ACHN (cell line): ENCODE data around the gene VSTM4.

Experiments used
- DNase-seq: peaks from one replicate; pipeline ENCODE4 v3.0.0-alpha.2; 2015
- in situ Hi-C: cut with HindIII; loops from 2 replicates; pipeline ENCODE4 v1.10.0; 2017; ENCODE audit warnings: low sequenced_read_pairs, low pct_ligation_motif_present, low pct_unique_long_range_greater_than_20kb

Gene VSTM4

DNA sequence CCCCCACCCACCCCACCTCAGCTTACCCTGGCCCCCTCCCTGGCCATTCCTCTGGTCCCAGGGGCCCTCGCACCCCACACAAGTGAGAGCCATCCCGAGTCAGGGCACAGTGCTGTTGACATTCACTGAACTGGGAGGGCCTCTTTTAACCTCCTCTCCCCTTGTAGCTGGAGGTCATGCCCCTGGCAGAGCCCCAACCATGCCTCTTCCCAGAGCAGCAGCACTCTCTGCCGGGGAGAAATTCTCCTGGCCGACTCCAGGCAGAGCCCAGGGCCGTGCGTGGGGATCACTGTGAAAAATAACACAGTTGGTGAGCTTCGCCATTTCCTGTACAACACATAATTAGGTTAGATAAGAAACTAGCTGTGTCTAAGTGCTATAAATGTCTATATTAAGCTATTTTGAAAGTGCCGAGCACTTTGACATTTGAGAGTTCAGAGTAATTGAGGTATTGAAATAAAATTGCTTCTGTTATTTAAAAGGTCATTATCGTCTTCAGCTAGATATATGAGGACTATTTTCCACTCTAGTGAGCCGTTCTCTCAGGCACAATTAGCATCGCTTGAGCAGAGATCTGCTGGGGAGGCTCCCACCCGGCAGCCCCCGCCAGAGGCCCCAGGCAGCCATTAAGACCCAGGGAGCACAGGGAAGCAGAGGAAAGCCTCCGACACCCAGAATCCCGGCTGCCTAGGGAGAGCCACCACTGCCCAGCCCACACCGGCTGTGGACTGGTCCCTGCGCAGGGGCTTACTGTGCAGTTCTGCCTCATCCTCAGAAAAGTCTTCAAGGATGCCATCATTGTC is 113.3 kb downstream of the VSTM4 start:
- DNase-seq, result no peak
- in situ Hi-C loops, result no loop called here

GRCh38 chr10:49001402-49001801 is 113.9 kb downstream of the VSTM4 start:
- DNase-seq, result no peak
- in situ Hi-C loops, result no loop called here

- in situ Hi-C loops, result no loop called here
- DNase-seq, result no peak
These were observed 114.6 kb downstream of the VSTM4 start for GRCh38 chr10:49000437-49001398.

GRCh38 chr10:48999346-48999745 is 116.0 kb downstream of the VSTM4 start:
- no peak for DNase-seq
- in situ Hi-C loops, result no loop called here

- in situ Hi-C loops, result no loop called here
These were observed 119.0 kb downstream of the VSTM4 start for GRCh38 chr10:48996329-48996728.

GRCh38 chr10:48993627-48994026 is 121.7 kb downstream of the VSTM4 start:
- no peak for DNase-seq
- in situ Hi-C loops, result no loop called here

More at GRCh38 chr10:48996329-48996728, 119.0 kb downstream of the VSTM4 start:
- no peak for DNase-seq

DNA sequence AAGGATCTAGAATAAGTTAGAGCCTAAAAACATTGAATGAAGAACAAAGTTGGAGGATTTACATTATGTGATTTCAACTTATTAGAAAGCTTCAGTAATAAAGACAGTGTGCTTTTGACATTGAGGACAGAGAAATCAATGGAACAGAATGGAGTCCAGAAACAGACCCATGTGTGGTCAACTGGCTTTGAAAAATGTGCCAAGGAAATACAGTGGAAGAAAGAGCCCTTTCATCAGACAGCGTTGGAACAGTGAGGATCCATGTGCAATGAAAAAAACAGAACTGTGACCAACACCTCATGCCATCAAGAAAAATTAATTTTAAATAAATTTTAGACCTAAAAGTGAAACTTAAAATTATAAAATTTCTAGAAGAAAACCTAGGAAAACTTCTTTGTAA is 125.1 kb downstream of the VSTM4 start:
- DNase-seq, result no peak
- in situ Hi-C loops, result no loop called here

DNA sequence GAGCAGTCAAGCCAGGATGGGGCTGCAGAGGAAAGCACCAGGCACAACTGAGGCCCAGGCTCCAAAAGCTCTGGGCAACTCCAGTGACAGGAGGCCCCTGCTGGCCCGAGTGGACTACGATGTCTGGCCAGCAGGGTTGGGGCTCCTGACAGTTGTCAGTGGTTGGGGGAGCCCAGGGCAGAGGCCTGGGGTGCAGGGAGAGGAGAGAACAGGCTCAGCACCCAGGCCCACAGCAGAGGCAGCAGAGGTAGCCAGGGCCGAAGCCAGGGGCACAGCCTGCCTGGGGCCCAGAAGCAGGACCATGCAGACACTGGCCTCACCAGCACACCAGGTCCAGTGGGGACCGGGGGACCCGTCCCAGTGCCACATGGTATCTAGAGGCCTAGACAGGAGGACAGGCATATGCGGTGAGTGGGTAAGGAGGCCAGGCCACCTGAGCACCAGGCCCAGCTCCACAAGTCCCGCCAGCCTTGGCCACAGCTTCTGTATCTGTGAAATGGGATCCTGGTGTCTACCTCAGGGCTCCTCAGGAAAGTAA is 129.6 kb downstream of the VSTM4 start:
- in situ Hi-C loops, result no loop called here
- no peak for DNase-seq

- no peak for DNase-seq
- in situ Hi-C loops, result no loop called here
These were observed 131.5 kb downstream of the VSTM4 start for GRCh38 chr10:48983648-48984351.

DNA sequence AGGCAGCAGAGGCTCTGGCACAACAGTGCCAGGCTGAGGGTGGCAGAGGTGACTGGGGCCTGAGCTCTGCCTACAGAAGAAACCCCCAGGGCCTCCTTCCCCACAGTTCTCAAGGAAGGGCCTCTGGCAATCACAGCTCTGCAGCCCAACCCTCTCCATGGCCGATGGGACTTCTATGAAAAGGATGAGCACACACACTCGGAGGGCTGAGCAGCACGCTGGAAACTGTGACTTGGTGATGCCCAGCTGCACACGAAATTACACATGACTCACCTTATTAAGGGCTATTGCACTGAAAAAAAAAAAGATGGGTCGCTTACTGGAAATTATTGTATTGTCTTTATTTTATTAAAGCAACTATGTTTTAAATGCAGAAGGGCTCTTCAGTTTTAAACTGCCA is 132.7 kb downstream of the VSTM4 start:
- in situ Hi-C loops, result no loop called here
- DNase-seq, result no peak

DNA sequence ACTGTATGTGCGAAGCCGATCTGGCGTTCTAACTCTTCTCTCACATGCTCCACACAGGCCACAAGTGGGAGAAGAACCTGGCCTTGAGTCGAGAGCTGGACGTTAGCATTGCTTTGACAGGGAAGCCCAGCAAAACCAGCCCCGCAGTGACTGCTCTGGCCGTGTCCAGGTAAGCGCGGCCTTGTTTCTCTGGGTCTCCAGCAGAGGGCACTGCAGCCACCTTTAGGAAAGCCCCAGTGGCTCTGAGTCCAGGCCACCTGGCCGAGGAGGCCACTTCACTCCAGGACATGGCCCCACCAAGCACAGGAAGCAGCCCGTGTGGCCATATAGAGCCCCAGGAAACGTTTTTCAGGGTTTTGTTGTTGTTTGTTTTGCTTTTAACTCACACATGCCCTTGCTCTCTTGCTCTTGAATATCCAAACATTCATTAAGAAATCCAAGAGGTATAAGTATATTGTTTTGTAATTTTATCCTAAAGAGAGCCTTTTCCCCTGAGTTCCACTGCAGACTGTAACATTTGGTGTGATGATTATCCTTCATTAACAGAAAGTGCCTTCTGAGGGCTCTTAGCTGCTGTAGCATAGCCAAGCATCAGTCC is 133.9 kb downstream of the VSTM4 start:
- in situ Hi-C loops, result no loop called here
- peak; percentile 55 for DNase-seq

DNA sequence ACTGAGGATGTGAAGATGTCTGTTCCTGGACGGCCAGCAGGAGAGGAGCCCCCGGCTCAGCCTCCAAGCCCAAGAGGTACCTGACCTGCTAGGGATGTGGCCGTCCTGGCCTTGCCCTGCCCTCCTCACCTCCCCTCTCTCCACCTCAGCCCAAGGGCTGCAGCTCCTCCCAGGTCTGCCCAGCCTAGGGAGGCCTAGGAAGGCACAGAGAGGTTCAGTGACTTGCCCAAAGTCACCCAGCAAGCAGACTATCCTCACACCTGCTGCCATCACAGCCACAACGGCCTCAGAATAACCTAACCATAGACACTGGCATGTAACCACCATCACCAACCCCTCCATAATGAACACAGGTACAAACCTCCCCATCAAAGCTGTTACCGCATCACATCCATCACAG is 137.0 kb downstream of the VSTM4 start:
- DNase-seq, result no peak
- in situ Hi-C loops, result no loop called here

DNA sequence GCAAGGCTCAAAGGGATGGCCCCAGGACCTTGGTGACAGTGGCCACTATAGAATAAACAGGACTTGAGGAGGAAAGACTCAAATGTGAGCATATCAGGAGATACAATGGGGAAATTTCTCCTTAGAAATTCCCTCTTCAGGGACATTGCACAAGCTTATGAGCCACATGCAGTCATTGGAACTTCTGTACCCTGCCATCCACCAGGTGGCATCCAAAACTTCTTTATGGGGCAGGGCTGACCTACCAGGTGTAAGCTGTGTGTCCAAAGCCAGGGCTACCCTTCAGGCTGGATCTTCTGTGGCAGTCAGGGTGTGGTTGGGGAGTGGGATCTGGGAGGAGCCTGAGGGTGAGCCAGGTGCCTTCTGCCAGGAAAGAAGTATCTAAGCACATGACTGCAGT is 139.1 kb downstream of the VSTM4 start:
- in situ Hi-C loops, result no loop called here
- DNase-seq, result peak; percentile 21

GRCh38 chr10:48974510-48975156 is 140.7 kb downstream of the VSTM4 start:
- DNase-seq, result no peak
- in situ Hi-C loops, result no loop called here

- in situ Hi-C loops, result no loop called here
- no peak for DNase-seq
These were observed 142.3 kb downstream of the VSTM4 start for GRCh38 chr10:48973065-48973464.

DNA sequence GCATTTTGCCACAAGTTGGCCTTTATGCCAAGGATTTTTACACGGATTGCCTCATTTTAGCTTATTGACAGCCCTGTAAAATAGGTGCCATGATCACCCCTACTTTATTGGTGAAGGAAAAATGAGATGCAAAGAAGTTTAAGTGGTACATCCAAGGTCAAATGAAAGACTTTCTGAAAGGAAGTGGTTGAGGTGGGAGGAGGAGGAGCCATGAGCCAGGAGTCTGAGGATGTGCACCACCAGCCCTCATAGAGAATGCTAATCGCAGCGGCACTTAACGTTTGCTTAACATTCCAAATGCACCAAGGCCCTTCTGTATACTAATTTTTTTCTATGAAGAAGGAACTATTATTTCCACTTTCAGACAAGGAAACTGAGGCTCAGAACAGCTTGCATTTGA is 144.7 kb downstream of the VSTM4 start:
- DNase-seq, result no peak
- in situ Hi-C loops, result no loop called here

- in situ Hi-C loops, result no loop called here
These were observed 145.3 kb downstream of the VSTM4 start for GRCh38 chr10:48970046-48970445.

GRCh38 chr10:48968036-48968435 is 147.3 kb downstream of the VSTM4 start:
- in situ Hi-C loops, result no loop called here
- DNase-seq, result no peak

More at GRCh38 chr10:48970046-48970445, 145.3 kb downstream of the VSTM4 start:
- no peak for DNase-seq
